ENCODE results near the gene SLC6A4. TPM values are rescaled to one million over a fixed set of nuclear protein-coding genes. Genes with fewer than 3 reads are reported as not detected.

The SLC6A4 gene
- total and polyA plus RNA-seq, 2 of the 8 experiments (the other 6 are each of a cell fraction or from before 2014, with no cell fraction given): 0.09 to 0.33 TPM

- CTCF ChIA-PET (ENCODE audit: partially characterized antibody): interaction anchor here (1.2 to 1.3 kb wide), 2 partner anchors 20 to 22 kb away, joined by 3 read pairs; no protein-coding TSS in a partner anchor
- Histone ChIP-seq H2BK5ac (ENCODE audit: low read depth, low read length) (no peak overlapping the region), H3K36me3 (ENCODE audit: control insufficient read depth in 2 of 4, insufficient read depth in 4 of 4, low read length in 3 of 4) (no peaks in the 10 kb centered on the region; a peak in 1 of 8 replicates), H3K14ac (ENCODE audit: insufficient read length) (no peak overlapping the region), H2AFZ (ENCODE audit: low read length) (no peak overlapping the region), H3K79me2 (ENCODE audit: control insufficient read depth in 1 of 2, insufficient read depth in 2 of 2, low read length in 2 of 2) (peaks cover 0 to 28% of the 10 kb centered on the region in 2 experiments; a peak in 2 of 4 replicates), H3K9me3 (ENCODE audit: insufficient read depth in 2 of 2, low read depth in 1 of 2, low read length in 1 of 2) (no peaks in the 10 kb centered on the region), H3K27ac (ENCODE audit: low read depth, low read length) (0 out of 2 replicates have a peak overlapping the region, but pooled peaks have one; percentile 1), H2BK12ac (ENCODE audit: low read depth, low read length) (no peak overlapping the region), H3K18ac (ENCODE audit: extremely low read depth, low read length) (no peak overlapping the region), H3K4me2 (ENCODE audit: insufficient read depth in 1 of 2, low read depth in 2 of 2, low read length in 2 of 2) (no peak overlapping the region), H2BK120ac (replicated peaks; ENCODE audit: low read depth, low read length) (no peak overlapping the region), H3K4me1 (replicated peaks in 1 of 4; ENCODE audit: control insufficient read depth in 3 of 4, insufficient read depth in 4 of 4, low read length in 3 of 4) (no peaks in the 10 kb centered on the region), H3K23me2 (ENCODE audit: low read depth, low read length) (no peaks in the 10 kb centered on the region), H3K79me1 (ENCODE audit: low read depth, low read length) (peaks cover under 1% of the 10 kb centered on the region; the same call in 1 of the 2 replicates), H2BK15ac (ENCODE audit: low read length) (no peak overlapping the region), H2BK20ac (ENCODE audit: low read length) (no peak overlapping the region), H3K4me3 (ENCODE audit: extremely low read depth in 1 of 4, insufficient read depth in 2 of 4, low read depth in 3 of 4, low read length in 4 of 4) (no peak overlapping the region), H4K8ac (ENCODE audit: extremely low read depth, insufficient read depth, low read length) (no peak overlapping the region), H4K91ac (replicated peaks; ENCODE audit: insufficient read length, low read length) (no peak overlapping the region), H3K23ac (ENCODE audit: insufficient read length) (no peak overlapping the region), H3K56ac (replicated peaks; ENCODE audit: insufficient read length, low read depth, low read length) (no peak overlapping the region), H3K4ac (replicated peaks; ENCODE audit: insufficient read length, low read depth, low read length) (no peak overlapping the region), H2AK5ac (ENCODE audit: low read depth, low read length) (no peak overlapping the region), H4K20me1 (replicated peaks in 1 of 2; ENCODE audit: control insufficient read depth in 1 of 2, insufficient read depth in 2 of 2, low read length in 2 of 2) (no peaks in the 10 kb centered on the region), H3K9ac (replicated peaks in 1 of 4; ENCODE audit: extremely low read depth in 1 of 4, low read depth in 3 of 4, low read length in 3 of 4) (no peak overlapping the region), H4K5ac (ENCODE audit: insufficient read length, low read depth, low read length) (no peak overlapping the region), H3K27me3 (replicated peaks in 1 of 4; ENCODE audit: control insufficient read depth in 3 of 4, extremely low read depth in 1 of 4, insufficient read depth in 3 of 4, low read length in 3 of 4) (no peaks in the 10 kb centered on the region)
- no peak for FAIRE-seq
- no peak for DNase-seq (ENCODE audit: low read depth in 1 of 2, low spot score in 2 of 2)
- WGBS, 2 experiments (ENCODE audit: extremely low coverage in 1 of 2, insufficient coverage in 1 of 2, insufficient read length in 1 of 2, insufficient replicate concordance in 2 of 2, low coverage in 1 of 2, low lambda C conversion rate in 2 of 2, missing lambda C conversion rate in 1 of 2): 92% methylated on average over 1 of the region's 1 CpG; no CpG with 5 or more reads in 1 of the 2 experiments
- POLR2A ChIA-PET (ENCODE audit: partially characterized antibody): no interaction called here
- TF ChIP-seq POU5F1 (IDR thresholded peaks at IDR 0.05; ENCODE audit: low read depth, low read length): no peak
- no peak for TF ChIP-seq CEBPB (IDR thresholded peaks at IDR 0.05; ENCODE audit: low read depth, low read length)
These were observed 87.1 kb downstream of the SLC6A4 start for GRCh38 chr17:30148376-30148775.

Data from H1 (cell line).